ENCODE data around the gene LAMC3.

LAMC3 gene

DNA sequence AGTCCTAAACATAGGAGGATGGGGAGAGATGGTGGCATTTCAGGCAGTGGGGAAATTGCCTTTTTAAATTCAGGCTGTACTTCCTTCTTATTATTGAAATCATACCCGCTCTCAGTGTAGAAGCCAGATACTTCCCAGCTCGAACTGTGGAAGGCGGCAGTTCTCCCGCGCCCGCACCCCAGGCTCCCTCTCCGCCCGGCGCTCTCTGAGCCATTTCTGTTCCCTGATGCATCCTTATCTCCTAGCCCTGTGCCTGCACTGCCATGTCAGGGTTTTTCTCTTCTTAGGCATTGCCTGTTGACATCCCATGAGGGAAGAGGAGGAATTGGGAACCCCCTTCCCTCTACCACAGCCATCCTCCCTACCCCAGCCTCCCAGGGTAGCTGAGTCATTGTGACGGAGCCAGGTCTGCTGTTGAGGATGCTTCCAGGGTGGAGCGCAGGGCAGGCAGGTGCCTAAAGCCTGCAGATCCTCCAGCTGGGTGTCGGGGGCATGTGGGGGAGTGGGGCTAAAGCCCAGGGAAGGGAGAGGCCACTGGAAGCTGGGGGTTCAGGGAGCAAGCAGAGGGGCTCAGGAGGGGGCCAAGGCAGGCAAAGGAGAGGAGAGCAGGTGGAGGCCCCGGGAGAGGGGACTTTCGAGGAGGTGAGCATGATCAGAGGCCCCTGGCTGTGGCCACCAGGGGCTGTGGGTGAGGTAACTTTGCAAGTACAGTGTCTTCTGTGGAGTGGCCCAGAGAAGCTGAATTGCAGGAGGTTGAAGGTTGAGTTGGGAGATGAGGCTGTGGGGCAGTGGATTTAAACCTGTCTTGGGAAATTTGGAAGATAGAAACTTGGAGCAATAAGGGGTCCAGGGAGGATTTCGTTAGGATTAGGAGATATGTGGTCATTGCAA lies 16.2 kb downstream of the LAMC3 start:
- H4K8ac ChIP-seq (ENCODE audit: low read depth, low read length) = no peak overlapping the region
- no peaks in the 10 kb centered on the region for H3K27me3 ChIP-seq (ENCODE audit: insufficient read depth, low read length, poor library complexity)
- H3K79me1 ChIP-seq (ENCODE audit: low read length) = peaks cover 2% of the 10 kb centered on the region
- H3K36me3 ChIP-seq (ENCODE audit: control insufficient read depth, insufficient read depth, low read length) = no peaks in the 10 kb centered on the region
- H4K5ac ChIP-seq (ENCODE audit: low read length) = no peak overlapping the region
- no peak overlapping the region for H3K9ac ChIP-seq (ENCODE audit: low read length)
- H3K27ac ChIP-seq (ENCODE audit: low read depth, low read length) = no peak overlapping the region
- H2AK5ac ChIP-seq (ENCODE audit: low read length) = no peak overlapping the region
- WGBS (ENCODE audit: extremely low coverage, insufficient coverage, low lambda C conversion rate) = no CpG with 5 or more reads among the region's 15 CpGs
- H3K4me3 ChIP-seq (ENCODE audit: low read length) = no peak overlapping the region
- no peak overlapping the region for H3K23ac ChIP-seq (ENCODE audit: low read length)
- H3K4ac ChIP-seq (ENCODE audit: low read depth, low read length) = no peak overlapping the region
- no peak overlapping the region for H2BK5ac ChIP-seq (ENCODE audit: low read length)
- peak; percentile 46 for DNase-seq
- no peaks in the 10 kb centered on the region for H3K79me2 ChIP-seq (ENCODE audit: control insufficient read depth, insufficient read depth, low read length)
- no peak overlapping the region for H3K4me2 ChIP-seq (ENCODE audit: low read length)
- H3K4me1 ChIP-seq (ENCODE audit: control insufficient read depth, low read depth, low read length) = no peaks in the 10 kb centered on the region
- H2BK15ac ChIP-seq (replicated peaks; ENCODE audit: low read depth) = no peak overlapping the region
- H3K18ac ChIP-seq (ENCODE audit: low read length) = no peak overlapping the region
- H2BK120ac ChIP-seq (ENCODE audit: low read depth, low read length) = no peak overlapping the region
- no peak overlapping the region for H3K56ac ChIP-seq (ENCODE audit: low read length)

DNA sequence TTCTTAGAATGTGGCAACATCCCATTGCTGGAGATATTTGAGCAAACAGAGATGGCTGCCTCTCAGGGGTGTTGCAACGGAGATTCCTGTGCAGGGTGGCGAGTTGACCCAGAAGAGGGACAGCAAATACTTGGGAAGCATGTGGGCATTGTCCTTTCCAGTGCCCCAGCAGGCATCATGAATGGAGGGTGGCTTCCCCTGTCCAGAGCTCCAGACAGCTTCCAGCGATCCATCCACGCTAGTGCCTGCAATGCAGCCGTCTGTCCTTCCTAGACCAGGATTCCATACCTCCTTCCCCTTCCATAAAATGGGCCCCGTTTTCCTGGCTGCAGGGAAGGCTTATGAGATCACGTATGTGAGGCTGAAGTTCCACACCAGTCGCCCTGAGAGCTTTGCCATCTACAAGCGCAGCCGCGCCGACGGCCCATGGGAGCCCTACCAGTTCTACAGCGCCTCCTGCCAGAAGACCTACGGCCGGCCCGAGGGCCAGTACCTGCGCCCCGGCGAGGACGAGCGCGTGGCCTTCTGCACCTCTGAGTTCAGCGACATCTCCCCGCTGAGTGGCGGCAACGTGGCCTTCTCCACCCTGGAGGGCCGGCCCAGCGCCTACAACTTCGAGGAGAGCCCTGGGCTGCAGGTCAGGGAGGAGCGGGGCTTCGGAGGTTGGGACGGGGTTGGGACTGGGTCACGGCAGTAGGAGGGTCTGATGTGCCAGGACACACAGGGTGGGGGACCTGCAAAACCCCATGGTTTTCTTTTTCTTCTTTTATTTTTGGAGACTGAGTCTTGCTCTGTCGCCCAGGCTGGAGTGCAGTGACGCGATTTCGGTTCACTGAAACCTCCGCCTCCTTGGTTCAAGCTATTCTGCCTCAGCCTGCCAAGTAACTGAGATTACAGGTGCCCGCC lies 17.2 kb downstream of the LAMC3 start:
- H2BK120ac ChIP-seq (ENCODE audit: low read depth, low read length) = no peak overlapping the region
- no peak overlapping the region for H3K56ac ChIP-seq (ENCODE audit: low read length)
- H2BK5ac ChIP-seq (ENCODE audit: low read length) = no peak overlapping the region
- H3K79me1 ChIP-seq (ENCODE audit: low read length) = peaks cover 2% of the 10 kb centered on the region
- H3K9ac ChIP-seq (ENCODE audit: low read length) = no peak overlapping the region
- H3K27me3 ChIP-seq (ENCODE audit: insufficient read depth, low read length, poor library complexity) = no peaks in the 10 kb centered on the region
- H2AK5ac ChIP-seq (ENCODE audit: low read length) = no peak overlapping the region
- no peak overlapping the region for H2BK15ac ChIP-seq (replicated peaks; ENCODE audit: low read depth)
- H3K27ac ChIP-seq (ENCODE audit: low read depth, low read length) = no peak overlapping the region
- no peaks in the 10 kb centered on the region for H3K36me3 ChIP-seq (ENCODE audit: control insufficient read depth, insufficient read depth, low read length)
- H4K5ac ChIP-seq (ENCODE audit: low read length) = no peak overlapping the region
- H3K4me2 ChIP-seq (ENCODE audit: low read length) = no peak overlapping the region
- H3K79me2 ChIP-seq (ENCODE audit: control insufficient read depth, insufficient read depth, low read length) = no peaks in the 10 kb centered on the region
- H3K4me1 ChIP-seq (ENCODE audit: control insufficient read depth, low read depth, low read length) = no peaks in the 10 kb centered on the region
- no peak overlapping the region for H3K23ac ChIP-seq (ENCODE audit: low read length)
- no CpG with 5 or more reads among the region's 40 CpGs for WGBS (ENCODE audit: extremely low coverage, insufficient coverage, low lambda C conversion rate)
- no peak for DNase-seq
- H3K4ac ChIP-seq (ENCODE audit: low read depth, low read length) = no peak overlapping the region
- no peak overlapping the region for H4K8ac ChIP-seq (ENCODE audit: low read depth, low read length)
- H3K18ac ChIP-seq (ENCODE audit: low read length) = no peak overlapping the region
- H3K4me3 ChIP-seq (ENCODE audit: low read length) = no peak overlapping the region

DNA sequence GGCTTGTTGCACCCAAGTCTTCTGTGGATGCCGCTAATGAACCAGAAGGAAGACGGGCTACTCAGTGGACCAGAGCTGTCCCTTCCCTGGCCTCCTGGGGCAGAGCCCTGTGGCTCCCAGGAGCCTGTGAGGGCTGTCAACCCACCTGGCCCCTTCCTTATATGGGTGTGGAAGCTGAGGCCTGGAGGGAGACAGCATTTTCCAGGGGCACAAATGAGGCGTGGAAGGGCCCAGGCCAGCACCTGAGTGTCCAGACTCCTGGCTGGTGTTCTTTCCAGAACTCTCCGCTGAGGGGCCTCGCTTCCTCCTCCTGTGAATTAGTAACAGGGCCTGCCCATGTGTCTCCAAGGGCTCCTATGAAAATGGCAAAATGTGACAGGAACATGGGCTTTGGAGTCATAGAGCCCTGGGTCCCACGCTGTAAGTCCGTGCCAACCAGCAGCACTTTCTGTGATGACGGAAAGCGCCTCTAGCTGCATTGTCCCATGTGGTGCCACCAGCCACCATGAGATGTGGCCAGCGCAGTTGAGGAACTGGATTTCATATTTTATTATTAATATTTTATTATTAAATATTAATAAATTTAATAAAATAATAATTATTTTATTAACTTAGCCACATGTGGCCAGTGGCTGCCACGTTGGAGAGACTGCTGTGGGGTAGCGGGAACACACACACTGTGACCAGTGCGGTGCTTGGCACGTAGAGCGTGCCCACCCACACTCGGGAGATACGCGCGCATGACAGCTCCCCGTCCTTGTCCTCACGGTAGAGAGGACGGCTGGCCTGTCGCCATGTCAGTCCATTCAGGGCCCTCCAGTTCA lies 18.3 kb downstream of the LAMC3 start:
- DNase-seq = no peak
- Histone ChIP-seq H3K27ac (ENCODE audit: low read depth, low read length) (no peak overlapping the region), H3K79me1 (ENCODE audit: low read length) (peaks cover 2% of the 10 kb centered on the region), H4K5ac (ENCODE audit: low read length) (no peak overlapping the region), H3K4me1 (ENCODE audit: control insufficient read depth, low read depth, low read length) (no peaks in the 10 kb centered on the region), H2BK15ac (replicated peaks; ENCODE audit: low read depth) (no peak overlapping the region), H2AK5ac (ENCODE audit: low read length) (no peak overlapping the region), H3K36me3 (ENCODE audit: control insufficient read depth, insufficient read depth, low read length) (no peaks in the 10 kb centered on the region), H3K9ac (ENCODE audit: low read length) (no peak overlapping the region), H3K79me2 (ENCODE audit: control insufficient read depth, insufficient read depth, low read length) (no peaks in the 10 kb centered on the region), H3K18ac (ENCODE audit: low read length) (no peak overlapping the region), H4K8ac (ENCODE audit: low read depth, low read length) (no peak overlapping the region), H3K56ac (ENCODE audit: low read length) (no peak overlapping the region), H2BK120ac (ENCODE audit: low read depth, low read length) (no peak overlapping the region), H3K23ac (ENCODE audit: low read length) (no peak overlapping the region), H3K4me3 (ENCODE audit: low read length) (no peak overlapping the region), H3K4ac (ENCODE audit: low read depth, low read length) (no peak overlapping the region), H3K27me3 (ENCODE audit: insufficient read depth, low read length, poor library complexity) (no peaks in the 10 kb centered on the region), H2BK5ac (ENCODE audit: low read length) (no peak overlapping the region), H3K4me2 (ENCODE audit: low read length) (no peak overlapping the region)
- no CpG with 5 or more reads among the region's 23 CpGs for WGBS (ENCODE audit: extremely low coverage, insufficient coverage, low lambda C conversion rate)

DNA sequence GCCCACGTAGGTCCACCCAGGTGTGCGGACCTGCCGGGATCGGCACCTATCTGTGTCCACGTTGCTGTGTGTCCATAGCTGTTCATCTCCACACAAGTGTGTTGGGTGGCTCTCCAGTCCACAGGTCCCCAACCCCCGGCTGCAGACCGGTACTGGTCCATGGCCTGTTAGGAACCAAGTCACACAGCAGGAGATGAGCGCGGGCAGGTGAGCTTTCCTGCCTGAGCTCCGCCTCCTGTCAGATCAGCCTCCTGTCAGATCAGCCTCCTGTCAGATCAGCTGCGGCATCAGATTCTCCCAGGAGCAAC lies 18.9 kb downstream of the LAMC3 start:
- H2AK5ac ChIP-seq (ENCODE audit: low read length) = no peak overlapping the region
- H4K8ac ChIP-seq (ENCODE audit: low read depth, low read length) = no peak overlapping the region
- H3K36me3 ChIP-seq (ENCODE audit: control insufficient read depth, insufficient read depth, low read length) = no peaks in the 10 kb centered on the region
- no CpG with 5 or more reads among the region's 11 CpGs for WGBS (ENCODE audit: extremely low coverage, insufficient coverage, low lambda C conversion rate)
- no peak overlapping the region for H2BK120ac ChIP-seq (ENCODE audit: low read depth, low read length)
- no peak overlapping the region for H3K9ac ChIP-seq (ENCODE audit: low read length)
- H3K56ac ChIP-seq (ENCODE audit: low read length) = no peak overlapping the region
- no peak overlapping the region for H4K5ac ChIP-seq (ENCODE audit: low read length)
- no peaks in the 10 kb centered on the region for H3K4me1 ChIP-seq (ENCODE audit: control insufficient read depth, low read depth, low read length)
- H3K4me3 ChIP-seq (ENCODE audit: low read length) = no peak overlapping the region
- H3K27ac ChIP-seq (ENCODE audit: low read depth, low read length) = no peak overlapping the region
- peaks cover 2% of the 10 kb centered on the region for H3K79me1 ChIP-seq (ENCODE audit: low read length)
- no peak overlapping the region for H3K4me2 ChIP-seq (ENCODE audit: low read length)
- no peak overlapping the region for H3K23ac ChIP-seq (ENCODE audit: low read length)
- H2BK15ac ChIP-seq (replicated peaks; ENCODE audit: low read depth) = no peak overlapping the region
- no peak overlapping the region for H2BK5ac ChIP-seq (ENCODE audit: low read length)
- no peak for DNase-seq
- H3K79me2 ChIP-seq (ENCODE audit: control insufficient read depth, insufficient read depth, low read length) = no peaks in the 10 kb centered on the region
- no peaks in the 10 kb centered on the region for H3K27me3 ChIP-seq (ENCODE audit: insufficient read depth, low read length, poor library complexity)
- no peak overlapping the region for H3K4ac ChIP-seq (ENCODE audit: low read depth, low read length)
- H3K18ac ChIP-seq (ENCODE audit: low read length) = no peak overlapping the region

DNA sequence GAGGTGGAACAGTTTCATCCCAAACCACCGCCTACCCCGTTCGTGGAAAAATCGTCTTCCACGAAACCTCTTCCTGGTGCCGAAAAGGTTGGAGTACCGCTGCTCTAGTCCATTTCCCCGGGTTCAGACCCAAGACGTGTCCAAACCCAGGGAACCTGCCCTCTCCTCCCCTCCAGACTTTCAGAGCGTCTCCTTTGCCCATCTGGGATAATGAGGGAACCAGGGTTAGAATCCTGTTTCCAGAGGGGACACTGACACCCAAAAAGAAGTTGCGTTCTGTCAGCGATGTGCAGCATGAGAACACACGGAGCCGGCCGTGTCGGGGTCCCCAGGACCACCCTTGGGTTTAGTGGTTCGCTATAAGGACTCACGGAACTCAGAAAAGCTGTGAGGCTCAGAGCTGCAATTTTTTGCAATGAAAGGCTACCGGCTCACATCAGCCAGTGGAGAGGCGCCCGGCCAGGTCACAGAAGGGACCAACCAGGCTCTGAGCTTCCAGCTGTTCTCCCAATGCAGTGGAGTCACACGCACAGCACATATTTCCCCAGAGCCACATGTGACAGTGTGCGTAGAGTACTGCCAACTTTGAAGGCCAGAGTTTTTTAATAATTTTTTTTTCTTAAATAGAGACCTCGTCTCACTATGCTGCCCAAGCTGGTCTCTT lies 19.4 kb downstream of the LAMC3 start:
- Histone ChIP-seq H2BK120ac (ENCODE audit: low read depth, low read length) (no peak overlapping the region), H2BK5ac (ENCODE audit: low read length) (no peak overlapping the region), H3K18ac (ENCODE audit: low read length) (no peak overlapping the region), H3K56ac (ENCODE audit: low read length) (no peak overlapping the region), H4K5ac (ENCODE audit: low read length) (no peak overlapping the region), H3K23ac (ENCODE audit: low read length) (no peak overlapping the region), H2BK15ac (replicated peaks; ENCODE audit: low read depth) (no peak overlapping the region), H3K4me3 (ENCODE audit: low read length) (no peak overlapping the region), H3K4me2 (ENCODE audit: low read length) (no peak overlapping the region), H2AK5ac (ENCODE audit: low read length) (no peak overlapping the region), H3K4me1 (ENCODE audit: control insufficient read depth, low read depth, low read length) (no peaks in the 10 kb centered on the region), H3K27ac (ENCODE audit: low read depth, low read length) (no peak overlapping the region), H3K4ac (ENCODE audit: low read depth, low read length) (no peak overlapping the region), H4K8ac (ENCODE audit: low read depth, low read length) (no peak overlapping the region), H3K79me2 (ENCODE audit: control insufficient read depth, insufficient read depth, low read length) (no peaks in the 10 kb centered on the region), H3K9ac (ENCODE audit: low read length) (no peak overlapping the region), H3K27me3 (ENCODE audit: insufficient read depth, low read length, poor library complexity) (no peaks in the 10 kb centered on the region), H3K36me3 (ENCODE audit: control insufficient read depth, insufficient read depth, low read length) (no peaks in the 10 kb centered on the region), H3K79me1 (ENCODE audit: low read length) (peaks cover 2% of the 10 kb centered on the region)
- WGBS (ENCODE audit: extremely low coverage, insufficient coverage, low lambda C conversion rate) = no CpG with 5 or more reads among the region's 24 CpGs
- no peak for DNase-seq
